22Rv1 (cell line): ENCODE measurements around the gene ARL15.

ENCODE experiments used
- ZFX ChIP-seq: fragments of 450-650 bp; IDR thresholded peaks from 2 replicates; pipeline ENCODE4 v1.6.1; 2017; ENCODE audit warnings: antibody characterized with exemption, borderline replicate concordance
- TF ChIP-seq, protein P1 (sequence below): fragments of 450-650 bp; IDR thresholded peaks from 2 replicates; pipeline ENCODE4 v1.5.1; 2017; ENCODE audit warnings: mild to moderate bottlenecking

DNA sequence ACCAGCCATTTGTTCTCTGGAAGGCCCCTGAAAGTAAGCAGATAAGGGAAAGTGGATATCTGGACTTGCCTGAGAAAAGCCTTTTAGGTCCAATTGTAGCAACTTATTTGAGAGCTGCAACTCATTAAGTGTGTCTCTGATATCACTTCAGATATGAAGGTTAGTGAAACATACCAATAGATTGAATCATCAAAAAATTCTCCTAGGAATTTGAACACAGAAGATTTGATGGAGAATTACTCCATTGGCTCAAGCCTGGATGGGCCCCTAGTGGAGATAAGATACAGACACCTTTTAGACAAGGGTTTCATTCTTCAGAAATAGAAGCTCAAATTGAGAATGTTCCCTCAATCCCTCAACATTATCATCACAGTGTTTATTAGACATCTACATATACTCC, 393.3 kb downstream of the ARL15 start:
- TF ChIP-seq, protein P1, sequence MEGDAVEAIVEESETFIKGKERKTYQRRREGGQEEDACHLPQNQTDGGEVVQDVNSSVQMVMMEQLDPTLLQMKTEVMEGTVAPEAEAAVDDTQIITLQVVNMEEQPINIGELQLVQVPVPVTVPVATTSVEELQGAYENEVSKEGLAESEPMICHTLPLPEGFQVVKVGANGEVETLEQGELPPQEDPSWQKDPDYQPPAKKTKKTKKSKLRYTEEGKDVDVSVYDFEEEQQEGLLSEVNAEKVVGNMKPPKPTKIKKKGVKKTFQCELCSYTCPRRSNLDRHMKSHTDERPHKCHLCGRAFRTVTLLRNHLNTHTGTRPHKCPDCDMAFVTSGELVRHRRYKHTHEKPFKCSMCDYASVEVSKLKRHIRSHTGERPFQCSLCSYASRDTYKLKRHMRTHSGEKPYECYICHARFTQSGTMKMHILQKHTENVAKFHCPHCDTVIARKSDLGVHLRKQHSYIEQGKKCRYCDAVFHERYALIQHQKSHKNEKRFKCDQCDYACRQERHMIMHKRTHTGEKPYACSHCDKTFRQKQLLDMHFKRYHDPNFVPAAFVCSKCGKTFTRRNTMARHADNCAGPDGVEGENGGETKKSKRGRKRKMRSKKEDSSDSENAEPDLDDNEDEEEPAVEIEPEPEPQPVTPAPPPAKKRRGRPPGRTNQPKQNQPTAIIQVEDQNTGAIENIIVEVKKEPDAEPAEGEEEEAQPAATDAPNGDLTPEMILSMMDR: no peak
- TF ChIP-seq ZFX: no peak
